ENCODE measurements around the gene COP1. TPM values are rescaled to one million over a fixed set of nuclear protein-coding genes. Genes with fewer than 3 reads are reported as not detected.
"Not testable (repeated sequence)": the region's sequence is repeated elsewhere in the genome, so short reads cannot be mapped to it uniquely, and the experiment has no call there.

The COP1 gene
- total RNA-seq, 1 donor = 64.8 TPM

GRCh38 chr1:176096015-176096414 lies 111.1 kb downstream of the COP1 start:
- no peak for TF ChIP-seq CTCF (IDR thresholded peaks at IDR 0.05; ENCODE audit: extremely low read depth, low read depth, low read length)
- DNase-seq (ENCODE audit: insufficient read length, low spot score, missing footprints) = no peak
- H4K20me1 ChIP-seq (ENCODE audit: insufficient read depth, low read length) = no peaks in the 10 kb centered on the region
- H3K27me3 ChIP-seq (ENCODE audit: insufficient read depth, low read length) = no peaks in the 10 kb centered on the region
- H3K36me3 ChIP-seq (ENCODE audit: insufficient read depth, low read length) = peaks cover 15% of the 10 kb centered on the region
- H3K4me3 ChIP-seq (ENCODE audit: insufficient read depth, low read length) = no peak overlapping the region
- no peak overlapping the region for H3K4me2 ChIP-seq (ENCODE audit: insufficient read depth, low read length)
- no peak overlapping the region for H2AFZ ChIP-seq (ENCODE audit: low read length)
- no peaks in the 10 kb centered on the region for H3K79me2 ChIP-seq (ENCODE audit: insufficient read depth, low read length)
- H3K4me1 ChIP-seq (ENCODE audit: insufficient read depth, low read length) = no peaks in the 10 kb centered on the region
- peaks cover 2% of the 10 kb centered on the region for H3K9me3 ChIP-seq (ENCODE audit: low read depth, low read length)
- H3K27ac ChIP-seq (ENCODE audit: low read depth, low read length) = no peak overlapping the region

- Histone ChIP-seq H3K4me3 (ENCODE audit: insufficient read depth, low read length) (no peak overlapping the region), H3K27me3 (ENCODE audit: insufficient read depth, low read length) (no peaks in the 10 kb centered on the region), H3K4me1 (ENCODE audit: insufficient read depth, low read length) (no peaks in the 10 kb centered on the region), H3K27ac (ENCODE audit: low read depth, low read length) (no peak overlapping the region), H3K9me3 (ENCODE audit: low read depth, low read length) (no peaks in the 10 kb centered on the region), H3K79me2 (ENCODE audit: insufficient read depth, low read length) (peaks cover 3% of the 10 kb centered on the region), H3K36me3 (ENCODE audit: insufficient read depth, low read length) (peaks cover 4% of the 10 kb centered on the region), H3K4me2 (ENCODE audit: insufficient read depth, low read length) (no peak overlapping the region), H2AFZ (ENCODE audit: low read length) (no peak overlapping the region), H4K20me1 (ENCODE audit: insufficient read depth, low read length) (no peaks in the 10 kb centered on the region)
- no peak for TF ChIP-seq CTCF (IDR thresholded peaks at IDR 0.05; ENCODE audit: extremely low read depth, low read depth, low read length)
- DNase-seq (ENCODE audit: insufficient read length, low spot score, missing footprints) = no peak
Measured at GRCh38 chr1:176090766-176091165, 116.3 kb downstream of the COP1 start.

- not testable (repeated sequence) for H4K20me1 ChIP-seq (ENCODE audit: insufficient read depth, low read length); H3K4me1 ChIP-seq (ENCODE audit: insufficient read depth, low read length); H3K9me3 ChIP-seq (ENCODE audit: low read depth, low read length); DNase-seq (ENCODE audit: insufficient read length, low spot score, missing footprints); H3K27ac ChIP-seq (ENCODE audit: low read depth, low read length); H3K79me2 ChIP-seq (ENCODE audit: insufficient read depth, low read length); H3K4me3 ChIP-seq (ENCODE audit: insufficient read depth, low read length); H3K4me2 ChIP-seq (ENCODE audit: insufficient read depth, low read length); H3K36me3 ChIP-seq (ENCODE audit: insufficient read depth, low read length); H2AFZ ChIP-seq (ENCODE audit: low read length); H3K27me3 ChIP-seq (ENCODE audit: insufficient read depth, low read length)
Measured at GRCh38 chr1:176087746-176088145, 119.3 kb downstream of the COP1 start.

DNA sequence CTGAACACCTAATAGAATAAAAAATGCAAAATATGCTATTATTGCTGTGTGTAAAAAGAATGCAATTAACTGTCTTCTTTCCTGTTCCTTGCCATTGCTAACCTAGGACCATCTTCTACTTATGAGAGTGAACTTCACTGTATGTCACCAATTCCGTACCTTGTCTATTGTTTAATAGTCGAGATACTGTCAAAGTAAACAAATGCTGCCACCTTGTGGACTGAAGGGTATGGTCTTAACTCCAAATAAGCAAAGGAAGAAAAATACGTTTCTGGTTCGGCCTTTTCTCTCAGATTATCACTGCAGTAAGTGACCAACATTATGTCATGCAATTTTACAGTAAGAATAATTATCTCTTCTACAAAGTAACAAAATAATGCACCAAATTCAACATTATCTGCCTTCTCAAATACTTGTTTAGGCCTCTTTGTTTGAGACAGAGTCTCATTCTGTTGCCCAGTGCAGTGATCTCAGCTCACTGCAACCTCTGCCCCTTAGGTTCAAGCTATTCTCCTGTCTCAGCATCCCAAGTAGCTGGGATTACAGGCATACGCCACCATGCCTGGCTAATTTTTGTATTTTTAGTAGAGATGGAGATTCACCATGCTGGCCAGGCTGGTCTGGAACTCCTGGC lies 133.4 kb downstream of the COP1 start:
- Histone ChIP-seq H3K36me3 (ENCODE audit: insufficient read depth, low read length) (no peaks in the 10 kb centered on the region), H3K4me1 (ENCODE audit: insufficient read depth, low read length) (no peaks in the 10 kb centered on the region), H2AFZ (ENCODE audit: low read length) (no peak overlapping the region), H3K4me3 (ENCODE audit: insufficient read depth, low read length) (no peak overlapping the region), H3K79me2 (ENCODE audit: insufficient read depth, low read length) (peaks cover 20% of the 10 kb centered on the region), H3K9me3 (ENCODE audit: low read depth, low read length) (no peaks in the 10 kb centered on the region), H3K4me2 (ENCODE audit: insufficient read depth, low read length) (no peak overlapping the region), H3K27me3 (ENCODE audit: insufficient read depth, low read length) (no peaks in the 10 kb centered on the region), H3K27ac (ENCODE audit: low read depth, low read length) (no peak overlapping the region), H4K20me1 (ENCODE audit: insufficient read depth, low read length) (no peaks in the 10 kb centered on the region)
- peak; percentile 72 for TF ChIP-seq CTCF (IDR thresholded peaks at IDR 0.05; ENCODE audit: extremely low read depth, low read depth, low read length)
- peak; percentile 71 for DNase-seq (ENCODE audit: insufficient read length, low spot score, missing footprints)

All from osteoblast (primary cell).